HG03460 (cell line): Measurements from ENCODE around the gene RNASEH2C.
"Not testable (repeated sequence)": the region's sequence is repeated elsewhere in the genome, so short reads cannot be mapped to it uniquely, and the experiment has no call there.

Experiments used
- ATAC-seq: cut with Tn5 transposase; IDR thresholded peaks from one replicate; pipeline ENCODE4 v1.9.1; 2021; ENCODE audit not compliant: unreplicated experiment

The RNASEH2C gene

DNA sequence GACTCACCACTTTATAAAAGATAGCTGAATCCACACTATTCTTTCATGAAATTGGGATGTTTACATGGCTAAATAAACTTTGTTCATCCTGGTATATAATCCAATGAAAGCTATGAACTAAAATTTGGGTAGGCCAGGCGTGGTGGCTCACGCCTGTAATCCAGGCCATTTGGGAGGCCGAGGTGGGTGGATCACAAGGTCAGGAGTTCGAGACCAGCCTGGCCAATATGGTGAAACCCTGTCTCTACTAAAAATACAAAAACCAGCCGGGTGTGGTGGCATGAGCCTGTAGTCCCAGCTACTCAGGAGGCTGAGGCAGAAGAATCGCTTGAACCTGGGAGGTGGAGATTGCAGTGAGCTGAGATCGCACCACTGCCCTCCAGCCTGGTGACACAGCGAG is 28.8 kb downstream of the RNASEH2C start:
- not testable (repeated sequence) for ATAC-seq

- ATAC-seq = no peak
Observed at GRCh38 chr11:65685981-65686380, 34.6 kb downstream of the RNASEH2C start.

- ATAC-seq = not testable (repeated sequence)
Observed at GRCh38 chr11:65683480-65683879, 37.1 kb downstream of the RNASEH2C start.

- no peak for ATAC-seq
Observed at GRCh38 chr11:65680192-65680743, 40.3 kb downstream of the RNASEH2C start.

DNA sequence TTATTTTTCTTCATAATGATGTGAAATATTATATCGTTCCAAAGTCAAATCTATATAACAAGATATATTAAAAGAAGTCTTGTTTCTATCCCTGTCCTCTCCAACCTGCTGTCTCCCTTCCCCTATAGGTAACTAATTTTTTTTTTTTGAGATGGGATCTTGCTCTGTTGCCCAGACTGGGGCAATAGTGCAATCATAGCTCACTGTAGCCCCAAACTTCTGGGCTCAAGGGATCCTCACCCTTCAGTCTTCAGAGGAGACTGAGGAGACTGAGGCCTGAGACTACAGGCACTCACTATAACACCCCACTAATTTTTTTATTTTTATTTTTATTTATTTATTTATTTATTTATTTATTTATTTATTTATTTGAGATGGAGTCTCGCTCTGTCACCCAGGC is 47.6 kb downstream of the RNASEH2C start:
- ATAC-seq = no peak

DNA sequence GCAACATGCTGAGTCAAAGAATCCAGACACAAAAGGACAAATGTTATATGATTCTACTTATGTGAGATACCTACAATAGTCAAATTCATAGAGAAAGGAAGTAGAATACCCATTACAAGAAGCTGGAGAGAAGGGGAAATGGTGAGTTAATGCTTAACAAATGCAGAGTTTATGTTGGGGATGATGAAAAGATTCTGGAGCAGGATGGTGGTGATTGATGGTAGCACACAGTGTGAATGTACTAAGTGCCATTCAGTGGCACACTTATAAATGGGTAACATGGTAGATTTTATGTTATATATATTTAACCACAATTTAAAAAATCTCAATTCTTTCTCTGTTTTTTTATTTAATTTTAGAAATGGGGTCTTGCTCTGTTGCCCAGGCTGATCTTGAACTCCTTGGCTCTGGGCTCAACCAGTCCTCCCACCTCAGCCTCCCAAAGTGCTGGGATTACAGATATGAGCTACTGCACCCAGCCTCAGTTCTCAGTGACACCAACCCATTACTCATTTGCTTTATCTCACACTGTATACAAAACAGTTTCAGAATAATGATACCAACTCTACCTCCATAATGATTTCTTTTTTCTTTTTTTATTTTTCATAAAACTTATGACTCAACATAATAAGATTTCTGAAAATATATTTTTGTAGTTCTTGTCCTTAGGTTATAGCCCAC is 48.3 kb downstream of the RNASEH2C start:
- ATAC-seq = no peak
